Ishikawa (cell line): Measurements from ENCODE around the gene PIGZ.

Experiments used
- CEBPB ChIP-seq: IDR thresholded peaks from 2 replicates; pipeline ENCODE4 v1.6.1; 2012
- TAF1 ChIP-seq: IDR thresholded peaks from 2 replicates; pipeline ENCODE4 v1.6.1; 2012; ENCODE audit warnings: low read depth, mild to moderate bottlenecking
- TEAD4 ChIP-seq: IDR thresholded peaks from 2 replicates; pipeline ENCODE4 v1.6.1; 2012
- ZBTB7A ChIP-seq: IDR thresholded peaks from 2 replicates; pipeline ENCODE4 v1.6.1; 2012; ENCODE audit warnings: low read depth
- TF ChIP-seq, protein P1 (sequence below): IDR thresholded peaks from 2 replicates; pipeline ENCODE4 v1.6.1; 2012
- TF ChIP-seq, protein P2 (sequence below): IDR thresholded peaks from 2 replicates; pipeline ENCODE4 v1.6.1; 2012; ENCODE audit warnings: low read depth, mild to moderate bottlenecking

DNA sequence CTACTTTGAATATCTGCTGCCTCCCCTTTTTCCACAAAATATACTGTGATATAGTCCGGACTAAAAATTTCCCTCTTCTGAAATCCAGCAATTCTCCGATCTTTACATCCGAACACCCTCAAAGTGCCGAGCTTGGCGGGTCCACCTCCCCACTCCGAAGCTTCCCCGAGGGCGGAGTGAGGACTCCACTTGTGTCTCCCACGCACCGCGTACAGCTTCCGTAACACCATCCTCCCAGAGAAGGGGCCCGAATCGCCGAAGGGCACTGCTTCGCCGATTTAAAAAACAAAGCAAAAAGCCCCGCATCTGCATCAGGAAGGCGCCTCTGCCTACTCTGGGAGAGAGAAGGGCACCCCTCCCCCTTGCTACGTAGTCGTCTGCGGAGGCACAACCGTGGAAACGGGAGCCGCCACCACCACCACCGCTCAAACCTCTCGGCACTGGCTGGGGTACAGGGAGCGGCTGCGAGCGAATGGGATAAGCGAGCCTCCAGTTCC, 26.9 kb downstream of the PIGZ start:
- TF ChIP-seq, protein P1, sequence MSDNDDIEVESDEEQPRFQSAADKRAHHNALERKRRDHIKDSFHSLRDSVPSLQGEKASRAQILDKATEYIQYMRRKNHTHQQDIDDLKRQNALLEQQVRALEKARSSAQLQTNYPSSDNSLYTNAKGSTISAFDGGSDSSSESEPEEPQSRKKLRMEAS: no peak
- TF ChIP-seq CEBPB (no peak), TEAD4 (no peak), ZBTB7A (no peak), TAF1 (no peak)
- TF ChIP-seq, protein P2, sequence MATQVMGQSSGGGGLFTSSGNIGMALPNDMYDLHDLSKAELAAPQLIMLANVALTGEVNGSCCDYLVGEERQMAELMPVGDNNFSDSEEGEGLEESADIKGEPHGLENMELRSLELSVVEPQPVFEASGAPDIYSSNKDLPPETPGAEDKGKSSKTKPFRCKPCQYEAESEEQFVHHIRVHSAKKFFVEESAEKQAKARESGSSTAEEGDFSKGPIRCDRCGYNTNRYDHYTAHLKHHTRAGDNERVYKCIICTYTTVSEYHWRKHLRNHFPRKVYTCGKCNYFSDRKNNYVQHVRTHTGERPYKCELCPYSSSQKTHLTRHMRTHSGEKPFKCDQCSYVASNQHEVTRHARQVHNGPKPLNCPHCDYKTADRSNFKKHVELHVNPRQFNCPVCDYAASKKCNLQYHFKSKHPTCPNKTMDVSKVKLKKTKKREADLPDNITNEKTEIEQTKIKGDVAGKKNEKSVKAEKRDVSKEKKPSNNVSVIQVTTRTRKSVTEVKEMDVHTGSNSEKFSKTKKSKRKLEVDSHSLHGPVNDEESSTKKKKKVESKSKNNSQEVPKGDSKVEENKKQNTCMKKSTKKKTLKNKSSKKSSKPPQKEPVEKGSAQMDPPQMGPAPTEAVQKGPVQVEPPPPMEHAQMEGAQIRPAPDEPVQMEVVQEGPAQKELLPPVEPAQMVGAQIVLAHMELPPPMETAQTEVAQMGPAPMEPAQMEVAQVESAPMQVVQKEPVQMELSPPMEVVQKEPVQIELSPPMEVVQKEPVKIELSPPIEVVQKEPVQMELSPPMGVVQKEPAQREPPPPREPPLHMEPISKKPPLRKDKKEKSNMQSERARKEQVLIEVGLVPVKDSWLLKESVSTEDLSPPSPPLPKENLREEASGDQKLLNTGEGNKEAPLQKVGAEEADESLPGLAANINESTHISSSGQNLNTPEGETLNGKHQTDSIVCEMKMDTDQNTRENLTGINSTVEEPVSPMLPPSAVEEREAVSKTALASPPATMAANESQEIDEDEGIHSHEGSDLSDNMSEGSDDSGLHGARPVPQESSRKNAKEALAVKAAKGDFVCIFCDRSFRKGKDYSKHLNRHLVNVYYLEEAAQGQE: no peak
